ENCODE results near the gene CACTIN. TPM values are rescaled to one million over a fixed set of nuclear protein-coding genes. Genes with fewer than 3 reads are reported as not detected.
A peak's percentile ranks its signal among the peaks of the same experiment; 100 is the strongest.
"Not testable (repeated sequence)": the region's sequence is repeated elsewhere in the genome, so short reads cannot be mapped to it uniquely, and the experiment has no call there.

The CACTIN gene
- total RNA-seq, 1 experiment from 2014 or later, result 25.3 TPM

DNA sequence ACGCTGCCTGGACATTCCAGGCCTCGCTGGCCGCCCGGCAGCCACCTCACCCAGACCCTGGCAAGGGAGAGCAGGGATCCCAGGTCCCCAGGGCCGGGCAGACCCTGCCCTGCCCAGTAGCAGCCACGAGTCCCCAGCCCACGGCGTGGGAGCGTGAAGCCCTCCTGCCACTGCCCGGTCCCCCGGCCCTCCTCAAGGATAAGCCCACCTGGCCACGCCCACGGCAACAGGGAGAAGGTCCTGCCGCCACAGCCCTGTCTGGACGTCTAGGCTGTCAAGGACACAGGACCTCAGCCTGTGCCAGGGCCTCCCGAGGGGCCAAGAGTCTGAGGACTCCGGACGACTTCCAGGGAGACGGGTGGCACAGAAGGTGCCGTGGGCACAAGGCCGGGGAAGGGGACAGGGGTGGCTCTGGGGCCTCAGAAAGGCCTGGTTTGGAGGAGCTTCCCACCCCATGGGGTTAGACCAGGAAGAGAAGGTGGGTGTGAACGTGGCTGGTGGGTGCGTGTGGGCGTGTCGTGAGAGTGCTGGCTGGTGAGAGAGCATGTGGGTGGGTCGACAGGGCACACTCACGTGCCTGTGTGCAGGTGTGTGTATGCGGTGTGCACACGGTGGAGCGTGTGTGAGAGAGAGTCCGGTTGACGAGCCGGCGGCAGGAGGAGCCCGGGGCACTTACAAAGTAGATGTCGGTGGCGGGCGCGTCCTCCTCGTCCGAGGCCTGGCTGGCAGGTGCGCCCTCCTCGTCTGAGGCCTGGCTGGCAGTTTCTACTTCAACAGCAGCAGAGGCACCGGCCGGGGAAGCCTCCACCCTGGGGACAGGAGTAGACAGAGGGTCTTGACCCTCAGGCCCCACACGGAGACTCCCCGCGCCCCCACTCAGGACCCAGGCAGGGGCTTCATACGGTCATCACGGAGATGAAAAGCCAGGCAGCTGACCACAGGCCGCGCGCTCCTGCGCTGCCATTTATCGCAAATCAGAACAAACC, 11.9 kb upstream of the CACTIN start:
- H3K4me3 ChIP-seq, result no peak overlapping the region
- DNase-seq, result no peak
- H3K36me3 ChIP-seq, result no peaks in the 10 kb centered on the region
- no peaks in the 10 kb centered on the region for H3K27me3 ChIP-seq
- no peaks in the 10 kb centered on the region for H3K9me3 ChIP-seq

DNA sequence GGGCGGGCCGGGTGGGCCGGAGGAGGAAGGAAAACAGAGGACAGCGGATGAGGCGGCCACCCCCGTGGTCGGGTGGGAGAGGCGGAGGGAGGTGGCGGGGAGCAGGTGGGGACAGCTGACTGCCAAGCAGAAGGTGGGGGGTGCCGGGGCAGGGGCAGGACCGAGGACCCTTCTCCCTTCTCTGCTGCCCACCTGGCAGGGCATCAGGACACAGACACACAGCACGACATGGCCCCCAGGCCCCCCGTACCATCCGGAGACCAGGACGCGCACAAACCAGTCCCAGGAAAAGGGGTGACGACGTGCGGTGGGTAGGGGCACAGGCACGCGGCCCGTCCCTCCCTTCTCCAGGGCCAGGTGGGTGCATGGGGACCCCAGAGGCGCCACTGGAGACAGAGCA, 11.0 kb upstream of the CACTIN start:
- H3K4me3 ChIP-seq, result no peak overlapping the region
- H3K9me3 ChIP-seq, result no peaks in the 10 kb centered on the region
- no peaks in the 10 kb centered on the region for H3K27me3 ChIP-seq
- no peak for DNase-seq
- H3K36me3 ChIP-seq, result no peaks in the 10 kb centered on the region

DNA sequence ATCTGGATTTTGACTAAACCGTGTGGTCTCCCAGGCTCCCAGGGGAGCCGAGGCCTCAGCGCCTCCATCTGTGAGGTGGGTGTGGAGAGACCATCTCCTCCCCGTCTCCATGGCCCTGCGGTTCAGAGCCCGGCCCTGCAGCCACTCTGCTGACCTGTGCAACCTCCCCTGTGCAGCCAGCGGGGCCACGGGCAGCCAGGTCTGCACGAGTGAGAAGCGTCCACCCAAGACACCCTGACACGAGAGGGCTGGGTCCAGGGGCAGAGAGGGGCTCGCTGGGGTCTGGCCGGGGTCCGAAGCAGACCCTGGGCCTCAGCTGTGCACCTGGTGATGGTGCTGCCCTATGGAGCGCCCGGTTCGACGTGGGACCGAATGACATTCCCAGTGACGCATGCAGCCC, 10.4 kb upstream of the CACTIN start:
- Histone ChIP-seq H3K9me3 (no peaks in the 10 kb centered on the region), H3K36me3 (no peaks in the 10 kb centered on the region), H3K4me3 (no peak overlapping the region), H3K27me3 (no peaks in the 10 kb centered on the region)
- no peak for DNase-seq

DNA sequence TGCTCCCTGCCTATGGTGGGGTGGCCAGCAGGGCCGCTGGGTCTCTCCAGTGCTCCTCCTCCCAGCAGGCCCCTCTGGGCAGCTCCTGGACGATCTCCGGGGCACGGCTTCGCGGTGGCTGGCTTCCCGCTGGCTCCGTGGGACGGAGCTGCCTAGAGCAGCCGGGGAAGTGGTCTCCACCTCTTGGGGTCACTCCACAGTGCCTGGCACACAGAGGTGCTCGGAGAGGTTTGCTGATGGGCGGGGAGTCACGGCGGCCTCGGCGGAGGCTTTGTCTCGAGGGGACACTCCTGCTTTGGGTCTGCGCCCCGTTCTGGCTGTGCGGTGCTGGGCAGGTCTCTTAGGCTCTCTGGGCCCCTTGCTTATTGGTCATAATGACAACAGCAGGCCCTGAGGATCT, 9.9 kb upstream of the CACTIN start:
- H3K36me3 ChIP-seq, result no peaks in the 10 kb centered on the region
- H3K27me3 ChIP-seq, result no peaks in the 10 kb centered on the region
- H3K4me3 ChIP-seq, result no peak overlapping the region
- no peaks in the 10 kb centered on the region for H3K9me3 ChIP-seq
- no peak for DNase-seq

DNA sequence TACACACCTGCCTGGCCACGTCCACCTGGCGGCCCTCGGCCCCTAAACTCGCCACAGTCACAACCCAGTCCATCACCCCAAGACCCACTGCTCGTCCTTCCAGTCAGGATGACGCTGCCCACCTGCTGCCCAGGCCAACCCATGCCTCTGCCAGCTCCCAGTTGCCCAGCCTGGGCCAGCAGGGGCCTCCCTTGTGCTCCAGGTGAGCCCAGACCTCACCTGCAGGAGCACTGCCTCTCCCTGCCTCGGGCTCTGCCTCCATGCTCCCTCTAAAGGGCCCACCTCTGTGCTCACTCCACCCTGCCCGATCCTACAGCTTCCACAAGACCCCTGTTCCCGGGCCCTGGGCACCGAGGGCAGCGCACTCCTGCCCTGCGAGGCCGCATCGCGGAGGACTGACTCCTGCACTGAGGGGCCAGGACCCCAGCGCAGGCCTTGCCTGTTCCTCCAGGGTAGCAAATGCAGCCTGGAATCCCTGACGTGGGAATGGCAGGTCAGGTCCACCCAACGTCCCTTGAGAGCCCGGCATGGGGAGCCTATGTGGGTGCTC, 8.0 kb upstream of the CACTIN start:
- Histone ChIP-seq H3K9me3 (no peaks in the 10 kb centered on the region), H3K4me3 (no peak overlapping the region), H3K36me3 (no peaks in the 10 kb centered on the region), H3K27me3 (no peaks in the 10 kb centered on the region)
- no peak for DNase-seq

DNA sequence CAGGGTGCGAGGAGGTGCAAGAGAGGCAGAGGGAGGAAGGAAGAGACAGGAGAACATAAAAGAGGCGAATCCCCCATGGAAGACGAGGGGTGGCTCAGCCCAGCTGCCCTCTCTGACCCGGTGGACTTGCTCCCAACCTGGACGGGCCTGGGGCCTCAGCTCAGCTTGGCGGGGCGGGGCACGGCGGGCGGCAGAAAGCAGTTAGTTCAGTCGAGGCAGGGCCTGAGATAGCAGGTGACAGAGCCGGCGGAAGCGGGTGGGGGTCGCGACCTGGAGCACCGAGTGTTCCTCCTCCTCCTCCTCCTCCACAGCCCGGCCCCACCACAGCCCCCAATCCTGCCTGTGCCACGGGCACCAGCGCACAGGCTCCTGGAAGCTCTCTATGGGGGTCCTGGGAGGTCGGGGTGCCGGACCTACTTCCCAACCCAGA, 7.0 kb upstream of the CACTIN start:
- no peaks in the 10 kb centered on the region for H3K9me3 ChIP-seq
- no peaks in the 10 kb centered on the region for H3K27me3 ChIP-seq
- DNase-seq, result no peak
- no peaks in the 10 kb centered on the region for H3K36me3 ChIP-seq
- no peak overlapping the region for H3K4me3 ChIP-seq

DNA sequence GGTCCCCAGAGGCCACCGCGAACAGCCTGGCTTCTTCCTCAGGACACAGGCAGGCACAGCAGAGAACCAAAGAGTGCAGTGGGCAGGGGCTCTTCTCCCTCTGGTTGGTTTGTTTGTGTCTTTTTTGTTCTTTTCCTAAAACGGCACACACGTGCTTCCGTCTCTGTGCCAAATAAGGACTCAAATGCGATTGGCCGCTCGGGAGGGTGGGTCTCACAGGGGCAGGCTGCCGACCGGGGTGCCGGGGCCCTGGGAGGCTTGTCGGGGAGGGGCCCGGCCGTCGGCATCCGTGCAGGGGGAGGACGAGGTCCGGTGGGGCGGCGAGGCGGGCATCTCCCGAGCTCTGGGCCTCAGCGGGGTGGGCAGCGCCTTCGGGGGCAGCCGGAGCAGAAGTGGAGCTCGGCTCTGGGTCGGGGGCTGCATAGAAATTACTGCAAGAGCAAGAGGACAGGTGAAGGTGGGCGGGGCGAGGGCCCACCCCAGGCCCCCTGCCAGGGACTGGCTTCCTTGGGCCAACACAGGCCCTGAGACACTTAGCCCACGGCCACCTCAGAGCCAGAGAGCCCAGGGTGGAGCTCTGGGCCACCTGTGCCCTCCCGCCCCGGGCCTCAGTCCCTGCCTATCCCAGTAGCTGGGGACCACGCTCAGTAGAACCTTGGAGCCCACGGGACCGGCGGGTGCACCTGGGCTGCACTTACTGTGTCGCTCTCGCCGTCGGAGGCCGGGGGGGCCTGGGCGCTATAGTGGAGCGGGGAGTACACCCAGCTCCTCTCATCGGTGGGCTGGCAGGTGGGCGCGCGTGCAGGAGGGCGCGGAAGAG, 6.4 kb upstream of the CACTIN start:
- Histone ChIP-seq H3K4me3 (no peak overlapping the region), H3K27me3 (no peaks in the 10 kb centered on the region), H3K36me3 (no peaks in the 10 kb centered on the region), H3K9me3 (no peaks in the 10 kb centered on the region)
- no peak for DNase-seq

DNA sequence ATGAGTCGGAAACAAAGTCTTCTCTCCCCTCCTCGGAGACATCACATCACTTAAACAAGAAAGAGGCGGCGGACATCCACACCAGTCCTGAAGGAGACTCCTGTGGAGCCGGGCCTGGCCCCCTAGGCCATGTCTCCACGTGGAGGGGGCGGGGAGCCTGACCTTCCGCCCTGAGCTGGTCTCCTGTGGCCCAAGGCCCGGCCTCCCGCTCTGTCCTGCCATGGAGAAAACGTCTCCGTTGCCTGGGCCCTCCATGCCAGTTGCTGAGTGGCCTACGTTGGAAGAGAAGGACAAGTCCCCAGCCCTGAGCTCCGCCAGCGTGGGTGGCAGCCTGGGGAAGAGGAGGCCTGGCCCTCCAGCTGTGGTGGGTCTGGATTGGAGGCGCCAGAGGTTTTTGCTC, 5.5 kb upstream of the CACTIN start:
- no peak for DNase-seq
- H3K36me3 ChIP-seq, result no peaks in the 10 kb centered on the region

DNA sequence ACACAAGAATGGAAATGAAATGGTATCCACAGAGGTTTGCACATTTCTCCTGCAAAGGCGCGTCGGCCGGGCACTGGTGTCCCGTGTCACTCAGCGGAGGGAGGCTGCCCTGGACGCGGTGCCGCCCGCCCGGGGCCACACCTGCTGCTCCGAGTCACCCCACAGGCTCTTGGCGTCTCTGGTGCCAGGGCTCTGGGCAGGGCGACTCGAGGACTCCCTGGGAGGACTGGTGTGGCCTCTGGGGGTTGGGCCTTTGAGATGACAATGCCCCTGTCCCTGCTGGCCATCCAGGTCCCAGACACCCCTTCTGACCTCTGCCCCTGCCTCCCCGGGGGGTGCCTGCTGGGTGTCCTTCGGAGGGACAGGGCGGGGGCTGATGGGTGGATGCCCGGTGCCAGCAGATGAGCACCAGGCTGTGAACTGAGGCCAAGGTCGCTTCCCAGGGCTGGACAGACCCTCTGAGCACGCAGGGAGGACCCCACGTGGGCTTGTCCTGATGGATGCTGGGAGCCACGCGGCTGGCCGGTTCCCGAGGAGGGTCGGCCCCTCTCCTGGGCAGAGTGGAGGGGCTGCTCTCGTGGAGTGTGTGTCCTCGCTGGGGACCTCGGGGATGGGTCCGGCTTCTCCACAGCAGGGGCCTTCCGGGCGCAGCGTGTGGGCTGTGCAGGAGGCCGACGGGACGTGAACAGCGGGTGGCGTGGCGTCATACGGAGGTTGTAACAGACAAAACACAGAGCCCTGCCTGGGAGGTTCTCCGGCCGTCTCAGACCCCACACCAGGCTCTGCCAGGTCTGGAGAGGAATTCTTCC, 4.7 kb upstream of the CACTIN start:
- H3K9me3 ChIP-seq, result no peaks in the 10 kb centered on the region

More for the DNA sequence above, 5.5 kb upstream of the CACTIN start:
- no peak overlapping the region for H3K4me3 ChIP-seq
- H3K9me3 ChIP-seq, result no peaks in the 10 kb centered on the region
- no peaks in the 10 kb centered on the region for H3K27me3 ChIP-seq

DNA sequence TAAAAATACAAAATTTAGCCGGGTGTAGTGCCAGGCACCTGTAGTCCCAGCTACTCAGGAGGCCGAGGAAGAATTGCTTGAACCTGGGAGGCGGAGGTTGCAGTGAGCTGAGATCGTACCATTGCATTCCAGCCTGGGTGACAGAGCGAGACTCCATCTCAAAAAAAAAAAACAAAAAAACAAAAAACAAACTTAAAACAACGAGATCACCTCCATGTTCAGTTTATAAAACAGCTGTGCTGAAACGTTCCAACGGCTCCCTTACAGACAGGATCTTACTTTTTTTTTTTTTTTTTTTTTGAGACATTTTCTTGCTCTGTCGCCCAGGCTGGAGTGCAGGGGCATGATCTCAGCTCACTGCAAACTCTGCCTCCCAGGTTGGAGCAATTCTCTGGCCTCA, 2.2 kb upstream of the CACTIN start:
- H3K4me3 ChIP-seq, DNase-seq, H3K9me3 ChIP-seq, H3K36me3 ChIP-seq, H3K27me3 ChIP-seq: not testable (repeated sequence)

More for the DNA sequence above, 4.7 kb upstream of the CACTIN start:
- Histone ChIP-seq H3K4me3 (no peak overlapping the region), H3K27me3 (no peaks in the 10 kb centered on the region), H3K36me3 (no peaks in the 10 kb centered on the region)
- no peak for DNase-seq

DNA sequence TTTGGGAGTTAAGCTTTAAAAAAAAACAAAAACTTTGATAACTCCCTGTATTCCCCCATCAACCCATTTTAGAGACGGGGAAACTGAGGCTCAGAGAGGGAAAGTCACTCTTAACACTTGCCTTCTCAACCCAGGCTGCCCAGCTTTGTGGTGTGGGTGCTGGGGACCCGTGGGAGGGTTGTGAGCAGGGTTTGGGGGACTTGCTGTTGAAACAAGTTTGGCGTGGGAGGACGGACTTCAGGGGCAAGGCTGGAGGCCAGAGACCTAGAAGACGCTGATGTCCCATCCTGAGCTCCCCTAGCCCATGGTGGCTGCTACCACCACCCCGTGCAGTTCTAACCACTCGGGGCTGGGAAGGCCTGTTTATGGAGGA, 747 bp upstream of the CACTIN start:
- no peaks in the 10 kb centered on the region for H3K27me3 ChIP-seq

DNA sequence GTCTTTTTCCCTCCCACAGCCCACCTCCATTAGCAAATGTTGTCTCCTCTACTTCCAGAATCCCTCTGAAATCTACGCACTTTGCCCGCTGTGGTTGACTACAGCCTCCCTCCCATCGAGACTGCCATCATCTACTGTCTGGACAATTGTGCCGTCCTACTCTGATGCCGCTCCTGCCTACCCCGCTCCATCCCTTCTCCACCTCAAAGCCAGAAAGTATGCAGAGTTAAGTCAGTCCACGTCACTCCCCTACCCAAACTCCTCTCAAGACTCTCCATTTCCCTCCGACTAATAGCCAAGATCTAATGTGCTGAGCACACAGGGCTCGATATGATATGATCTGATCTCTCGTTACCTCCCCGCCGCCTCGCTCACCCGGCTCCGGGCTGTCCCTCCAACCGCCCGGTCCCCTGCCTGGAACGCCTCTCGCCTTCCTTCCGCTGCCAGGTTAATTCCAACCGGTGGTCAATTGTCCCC, 556 bp downstream of the CACTIN start:
- Histone ChIP-seq H3K36me3 (no peaks in the 10 kb centered on the region), H3K4me3 (peak overlapping the region; percentile 91), H3K9me3 (no peaks in the 10 kb centered on the region), H3K27me3 (no peaks in the 10 kb centered on the region)
- no peak for DNase-seq

More for the DNA sequence above, 747 bp upstream of the CACTIN start:
- DNase-seq, result no peak
- H3K4me3 ChIP-seq, result peak overlapping the region; percentile 91
- H3K9me3 ChIP-seq, result no peaks in the 10 kb centered on the region
- no peaks in the 10 kb centered on the region for H3K36me3 ChIP-seq

DNA sequence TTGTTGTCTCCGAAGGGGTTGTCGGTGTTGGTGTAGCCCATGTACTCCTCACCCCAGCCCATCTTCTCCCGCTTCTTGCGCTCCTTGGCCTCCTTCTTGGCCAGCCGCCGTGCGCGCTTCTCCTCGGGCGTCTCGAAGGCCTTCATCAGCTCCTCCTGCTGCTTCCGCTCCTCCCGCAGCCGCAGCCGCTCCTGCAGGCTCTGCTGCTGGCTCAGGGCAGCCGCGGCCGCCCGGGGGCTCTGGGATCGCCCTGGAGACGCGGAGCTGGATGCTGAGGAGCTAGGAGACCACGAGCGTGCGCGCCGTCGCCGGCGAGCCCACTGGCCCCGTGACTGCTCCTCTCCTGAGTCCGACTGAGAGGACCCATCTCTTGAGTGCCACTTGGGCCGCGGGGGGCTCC, 2.9 kb downstream of the CACTIN start:
- Histone ChIP-seq H3K27me3 (no peaks in the 10 kb centered on the region), H3K36me3 (no peaks in the 10 kb centered on the region), H3K9me3 (no peaks in the 10 kb centered on the region), H3K4me3 (no peak overlapping the region)
- DNase-seq, result no peak

DNA sequence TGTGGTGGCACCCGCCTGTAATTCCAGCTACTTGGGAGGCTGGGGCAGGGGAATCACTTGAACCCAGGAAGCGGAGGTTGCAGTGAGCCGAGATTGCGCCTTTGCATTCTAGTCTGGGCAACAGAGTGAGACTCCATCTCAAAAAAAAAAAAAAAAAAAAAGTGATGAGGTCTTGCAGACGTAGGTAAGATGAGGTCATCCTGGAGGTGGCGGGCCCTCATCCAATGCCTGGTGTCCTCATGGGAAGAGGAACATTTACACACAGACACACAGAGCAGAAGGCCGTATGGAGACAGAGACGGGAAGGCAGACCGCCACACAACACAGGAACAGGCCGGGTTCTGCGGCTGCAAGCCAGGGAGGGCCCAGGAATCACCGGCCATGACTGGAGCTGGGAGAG, 4.4 kb downstream of the CACTIN start:
- Histone ChIP-seq H3K9me3 (no peaks in the 10 kb centered on the region), H3K36me3 (no peaks in the 10 kb centered on the region), H3K4me3 (no peak overlapping the region), H3K27me3 (no peaks in the 10 kb centered on the region)
- no peak for DNase-seq

DNA sequence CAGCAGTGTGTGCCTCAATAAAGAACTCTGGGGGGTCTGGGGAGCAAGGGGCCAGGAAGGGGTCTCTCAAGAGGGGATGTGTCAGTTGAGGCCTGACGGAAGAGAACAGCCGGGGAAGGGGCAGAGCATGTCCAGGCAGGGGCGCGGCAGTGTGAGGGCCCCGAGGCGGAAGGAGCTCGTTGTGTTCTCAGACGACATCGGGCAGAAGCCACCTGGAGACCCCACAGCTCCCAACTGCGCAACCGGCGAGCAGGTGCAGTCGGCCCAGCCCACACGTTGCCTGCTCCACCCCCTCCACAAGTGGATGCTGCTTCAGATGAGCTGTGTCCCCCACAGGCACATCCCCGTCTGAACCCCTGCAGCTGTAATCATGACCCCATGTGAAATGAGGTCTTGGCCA, 4.9 kb downstream of the CACTIN start:
- DNase-seq, result no peak
- Histone ChIP-seq H3K4me3 (no peak overlapping the region), H3K9me3 (no peaks in the 10 kb centered on the region), H3K36me3 (no peaks in the 10 kb centered on the region), H3K27me3 (no peaks in the 10 kb centered on the region)

DNA sequence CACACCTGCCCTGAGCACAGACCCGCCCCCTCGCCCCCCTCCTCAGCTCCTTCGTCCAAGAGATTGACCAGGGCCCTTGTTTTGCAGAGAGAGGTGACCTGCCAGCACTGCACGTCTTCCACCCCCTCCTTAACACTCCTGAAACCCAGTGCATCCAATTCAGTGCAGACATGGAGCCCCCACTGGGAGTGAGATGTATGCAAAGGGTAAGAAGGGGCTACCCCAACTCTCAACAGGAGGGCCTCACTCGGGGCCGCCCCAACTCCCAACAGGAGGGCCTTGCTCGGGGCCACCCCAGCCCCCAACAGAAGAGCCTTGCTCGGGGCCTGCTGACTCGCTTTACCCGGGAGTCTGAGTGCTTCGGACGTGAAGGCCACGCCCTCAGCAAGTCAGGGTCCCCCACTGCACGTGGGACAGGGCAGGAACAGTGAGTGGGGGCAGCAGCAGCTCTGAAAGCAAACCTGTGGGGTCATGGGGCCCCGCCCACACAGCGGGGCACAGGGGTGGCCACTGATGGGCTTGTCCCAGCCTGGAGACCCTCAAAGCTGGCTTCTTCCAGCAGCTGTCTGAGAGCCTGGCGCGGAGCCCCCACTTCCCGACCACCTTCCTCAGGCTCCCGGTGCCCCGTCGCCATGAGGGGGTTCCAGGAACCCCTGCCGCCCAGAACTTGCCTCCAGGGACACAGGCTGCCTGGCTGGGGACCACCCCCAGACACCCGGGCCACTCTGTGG, 5.6 kb downstream of the CACTIN start:
- no peaks in the 10 kb centered on the region for H3K36me3 ChIP-seq
- no peak overlapping the region for H3K4me3 ChIP-seq
- no peaks in the 10 kb centered on the region for H3K9me3 ChIP-seq
- DNase-seq, result no peak
- H3K27me3 ChIP-seq, result no peaks in the 10 kb centered on the region

Data from MG63 (cell line).